Measurements from ENCODE around the gene NPAS2.

Gene NPAS2, protein sequence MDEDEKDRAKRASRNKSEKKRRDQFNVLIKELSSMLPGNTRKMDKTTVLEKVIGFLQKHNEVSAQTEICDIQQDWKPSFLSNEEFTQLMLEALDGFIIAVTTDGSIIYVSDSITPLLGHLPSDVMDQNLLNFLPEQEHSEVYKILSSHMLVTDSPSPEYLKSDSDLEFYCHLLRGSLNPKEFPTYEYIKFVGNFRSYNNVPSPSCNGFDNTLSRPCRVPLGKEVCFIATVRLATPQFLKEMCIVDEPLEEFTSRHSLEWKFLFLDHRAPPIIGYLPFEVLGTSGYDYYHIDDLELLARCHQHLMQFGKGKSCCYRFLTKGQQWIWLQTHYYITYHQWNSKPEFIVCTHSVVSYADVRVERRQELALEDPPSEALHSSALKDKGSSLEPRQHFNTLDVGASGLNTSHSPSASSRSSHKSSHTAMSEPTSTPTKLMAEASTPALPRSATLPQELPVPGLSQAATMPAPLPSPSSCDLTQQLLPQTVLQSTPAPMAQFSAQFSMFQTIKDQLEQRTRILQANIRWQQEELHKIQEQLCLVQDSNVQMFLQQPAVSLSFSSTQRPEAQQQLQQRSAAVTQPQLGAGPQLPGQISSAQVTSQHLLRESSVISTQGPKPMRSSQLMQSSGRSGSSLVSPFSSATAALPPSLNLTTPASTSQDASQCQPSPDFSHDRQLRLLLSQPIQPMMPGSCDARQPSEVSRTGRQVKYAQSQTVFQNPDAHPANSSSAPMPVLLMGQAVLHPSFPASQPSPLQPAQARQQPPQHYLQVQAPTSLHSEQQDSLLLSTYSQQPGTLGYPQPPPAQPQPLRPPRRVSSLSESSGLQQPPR

GRCh38 chr2:100819370-100820272 lies at the start of gene NPAS2:
Gene NPAS2, plus strand, starts transcription at chr2:100820139. Its CDS starts 84,616 bp downstream, at chr2:100904755.
- peak in 5 of 14 donors; percentile 17 to 42 (median 31) for DNase-seq

DNA sequence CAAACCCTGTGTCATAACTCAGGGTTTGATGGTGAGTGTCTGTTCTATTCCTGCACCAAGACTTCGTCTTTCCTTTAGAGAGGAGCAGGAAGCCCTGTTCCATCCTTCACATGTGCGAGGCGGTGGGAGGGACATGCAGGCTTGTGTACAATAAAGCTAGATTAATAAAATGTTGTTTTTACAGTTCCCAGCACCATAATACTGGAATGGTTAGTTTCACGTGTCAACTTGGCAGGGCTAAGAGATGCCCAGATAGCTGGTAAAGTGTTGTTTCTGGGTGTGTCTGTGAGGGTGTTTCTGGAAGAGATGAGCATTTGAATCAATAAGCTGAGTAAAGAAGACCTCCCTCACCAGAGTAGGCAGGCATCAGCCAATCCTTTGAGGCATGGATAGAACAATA lies 48.8 kb upstream of the NPAS2 start:
- no peak for DNase-seq

DNA sequence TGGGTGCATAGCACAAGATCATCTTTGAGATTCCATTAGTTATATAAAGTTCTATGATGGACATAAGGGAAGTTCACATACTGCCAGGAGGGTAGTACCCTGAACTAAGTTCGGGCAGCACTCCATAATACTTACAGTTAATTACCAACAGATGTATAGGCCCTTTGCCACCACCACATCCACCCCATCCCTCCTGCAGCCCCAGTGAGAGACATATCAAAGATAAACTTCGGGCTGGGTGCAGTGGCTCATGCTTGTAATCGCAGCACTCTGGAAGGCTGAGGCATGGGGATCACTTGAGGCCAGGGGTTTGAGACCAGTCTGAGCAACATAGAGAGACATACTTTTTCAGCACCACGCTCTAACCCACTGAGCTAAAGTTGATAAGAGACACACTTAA lies 46.4 kb upstream of the NPAS2 start:
- no peak for DNase-seq

- no peak for DNase-seq
Measured at GRCh38 chr2:100776445-100776844, 43.5 kb upstream of the NPAS2 start.

GRCh38 chr2:100778637-100779450 lies 41.1 kb upstream of the NPAS2 start:
- no peak for DNase-seq

DNA sequence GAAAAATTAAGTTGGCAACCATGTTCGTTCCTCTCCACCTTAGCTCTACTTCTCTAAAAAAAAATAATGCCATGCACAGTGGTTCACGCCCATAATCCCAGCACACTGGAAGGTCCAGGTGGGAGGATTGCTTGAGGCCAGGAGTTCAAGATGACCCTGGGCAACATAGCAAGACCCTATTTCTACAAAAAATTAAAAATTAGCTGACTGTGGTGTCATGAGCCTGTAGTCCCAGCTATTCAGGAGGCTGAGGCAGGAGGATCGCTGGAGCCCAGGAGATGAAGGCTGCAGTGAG lies 40.1 kb upstream of the NPAS2 start:
- no peak for DNase-seq

DNA sequence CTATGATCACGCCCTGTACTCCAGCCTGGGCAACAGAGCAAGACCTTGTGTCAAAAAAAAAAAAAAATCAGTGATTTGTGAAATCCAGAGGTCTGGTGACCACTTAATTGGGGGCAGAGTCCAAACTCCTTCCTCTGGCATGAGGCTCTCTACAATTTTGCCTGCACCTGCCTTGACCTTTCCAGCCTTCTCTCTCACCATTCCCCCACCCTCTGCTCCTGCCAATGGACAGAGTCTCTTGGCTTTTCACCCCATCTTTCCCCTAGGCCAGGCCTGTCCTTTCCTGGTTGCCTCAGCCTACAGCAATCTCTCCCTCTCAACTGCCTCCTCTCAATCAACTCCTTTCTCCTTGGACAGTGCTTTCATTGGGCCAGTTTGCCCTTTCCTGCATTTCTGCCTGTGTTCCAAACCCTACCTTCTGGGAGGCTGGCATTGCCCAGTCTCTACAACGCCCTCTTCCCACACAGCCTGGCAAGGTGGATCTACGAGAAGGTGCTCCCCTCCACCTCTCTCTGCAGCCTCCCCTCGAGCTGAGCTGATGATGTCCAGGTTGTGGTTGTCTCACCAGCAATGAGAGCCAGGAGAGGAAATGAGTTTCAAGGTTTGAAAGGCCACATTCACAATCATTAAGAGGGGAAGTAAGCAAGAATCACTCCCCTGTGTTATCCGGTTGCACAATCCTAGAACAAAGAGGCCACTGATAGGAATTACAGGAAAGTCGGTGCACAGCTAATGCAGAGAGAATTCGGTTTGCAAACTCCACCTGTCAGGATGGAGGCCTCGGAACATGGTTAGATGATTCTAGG lies 39.5 kb upstream of the NPAS2 start:
- DNase-seq, result no peak

- no peak for DNase-seq
Measured at GRCh38 chr2:100781009-100781325, 39.0 kb upstream of the NPAS2 start.

- DNase-seq, result no peak
Measured at GRCh38 chr2:100781523-100782379, 38.2 kb upstream of the NPAS2 start.

GRCh38 chr2:100782380-100782878 lies 37.5 kb upstream of the NPAS2 start:
- no peak for DNase-seq

DNA sequence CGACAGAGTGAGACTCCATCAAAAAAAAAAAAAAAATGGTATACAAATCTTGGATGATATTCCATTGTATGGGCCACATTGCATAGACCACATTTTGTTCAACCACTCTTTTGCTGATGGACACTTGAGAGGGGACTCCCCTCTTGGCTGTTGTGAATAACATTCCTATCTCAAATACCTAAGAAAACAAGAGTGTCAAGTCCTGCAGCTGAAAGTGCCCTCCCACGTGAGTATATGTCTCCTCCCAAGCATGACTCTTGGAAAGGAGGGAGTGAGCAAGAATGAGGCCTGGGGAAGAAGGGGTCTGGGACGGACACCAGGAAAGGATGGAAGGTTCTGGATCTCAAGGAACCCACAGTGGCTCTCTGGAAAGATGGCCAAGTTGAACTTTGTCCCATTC lies 36.0 kb upstream of the NPAS2 start:
- no peak for DNase-seq

DNA sequence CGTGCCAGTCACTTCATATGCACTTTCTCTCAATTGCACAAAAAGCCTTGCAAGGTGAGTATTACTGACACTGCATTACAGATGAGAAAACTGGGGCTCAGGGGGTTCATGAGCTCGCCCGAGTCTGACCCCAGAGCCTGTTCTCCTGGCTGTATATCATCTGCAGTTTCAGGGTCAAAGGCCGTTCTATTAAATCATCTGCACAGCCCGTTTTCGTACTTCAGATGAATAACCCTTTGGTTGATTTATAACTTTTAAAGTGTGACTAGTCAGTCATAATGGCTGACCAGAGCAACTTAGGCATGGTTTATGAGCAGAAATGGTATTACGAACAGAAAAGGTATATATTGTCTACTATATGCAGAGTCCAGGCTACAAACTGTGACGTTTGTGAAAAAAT lies 35.3 kb upstream of the NPAS2 start:
- no peak for DNase-seq

- no peak for DNase-seq
Measured at GRCh38 chr2:100785626-100786296, 34.2 kb upstream of the NPAS2 start.

DNA sequence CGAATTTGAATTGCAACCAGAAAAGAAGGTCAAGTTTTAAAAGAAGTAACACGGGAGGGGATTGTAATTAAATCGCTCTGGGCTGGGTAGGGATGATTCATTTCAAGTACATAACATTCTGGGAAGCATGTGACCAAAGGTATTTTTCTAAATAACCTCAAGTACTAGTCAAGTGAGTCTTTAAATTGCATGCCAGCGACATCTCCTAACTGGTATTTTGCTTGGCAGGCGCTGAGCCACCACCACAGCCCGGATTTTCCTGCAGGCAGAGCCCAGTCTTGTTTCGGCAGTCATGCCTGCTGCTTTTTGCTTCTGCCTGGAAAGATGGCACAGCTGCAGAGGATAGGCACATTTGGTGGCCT lies 33.7 kb upstream of the NPAS2 start:
- DNase-seq, result no peak

GRCh38 chr2:100786985-100787384 lies 33.0 kb upstream of the NPAS2 start:
- no peak for DNase-seq

DNA sequence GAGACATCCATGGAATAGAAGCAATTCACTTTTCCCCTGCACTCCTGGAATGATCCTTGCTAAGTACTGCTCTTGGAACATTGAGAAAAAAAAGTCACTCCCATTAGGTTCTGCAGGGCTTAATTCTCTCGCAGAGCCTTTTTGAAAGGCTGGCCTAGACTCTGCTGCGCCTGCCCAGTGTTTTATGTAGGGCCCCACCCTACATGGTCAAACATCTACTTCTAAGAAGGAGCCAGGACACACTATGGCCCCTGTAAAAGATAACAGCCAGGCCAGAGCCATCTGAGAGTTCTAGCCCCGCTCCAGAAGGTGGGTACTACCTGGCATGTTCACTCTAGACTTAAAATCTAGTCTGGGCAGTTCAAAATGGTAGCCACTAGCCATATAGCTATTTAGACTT lies 30.6 kb upstream of the NPAS2 start:
- DNase-seq, result no peak

- DNase-seq, result no peak
Measured at GRCh38 chr2:100791294-100791935, 28.5 kb upstream of the NPAS2 start.

DNA sequence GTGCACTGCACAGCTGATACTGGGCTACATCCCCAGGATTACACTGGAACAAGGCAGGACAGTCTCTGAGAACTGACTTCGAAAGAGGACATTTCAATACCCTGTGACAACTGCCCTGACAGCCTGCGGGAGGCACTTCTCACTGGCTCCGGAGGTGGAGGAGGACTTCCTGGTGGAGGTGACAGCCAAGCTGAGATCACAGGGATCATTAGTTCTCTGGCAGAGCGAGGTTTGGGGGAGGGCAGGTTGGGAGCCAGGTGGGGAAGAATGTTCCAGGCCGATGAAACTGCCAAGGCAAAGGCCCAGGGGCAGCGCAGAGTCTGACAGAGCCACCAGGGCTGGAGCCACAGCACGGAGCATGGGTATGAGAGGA lies 28.0 kb upstream of the NPAS2 start:
- no peak for DNase-seq

- DNase-seq, result no peak
Measured at GRCh38 chr2:100793220-100793619, 26.7 kb upstream of the NPAS2 start.
